HG03175 (cell line): Measurements from ENCODE around the gene ITPRID2.

Source experiments
- ATAC-seq: cut with Tn5 transposase; IDR thresholded peaks from one replicate; pipeline ENCODE4 v1.9.1; 2021; ENCODE audit warnings: mild to moderate bottlenecking, moderate library complexity; ENCODE audit not compliant: unreplicated experiment

Gene ITPRID2

GRCh38 chr2:181879295-181879694 is 12.2 kb upstream of the ITPRID2 start:
- ATAC-seq = no peak

- ATAC-seq = no peak
Observed at GRCh38 chr2:181882246-181883020, 9.1 kb upstream of the ITPRID2 start.

GRCh38 chr2:181884601-181885000 is 6.9 kb upstream of the ITPRID2 start:
- ATAC-seq = no peak

GRCh38 chr2:181885096-181885495 is 6.4 kb upstream of the ITPRID2 start:
- ATAC-seq = no peak

- no peak for ATAC-seq
Observed at GRCh38 chr2:181886192-181886591, 5.3 kb upstream of the ITPRID2 start.

GRCh38 chr2:181887045-181887444 is 4.5 kb upstream of the ITPRID2 start:
- no peak for ATAC-seq

GRCh38 chr2:181889776-181890175 is 1.8 kb upstream of the ITPRID2 start:
- no peak for ATAC-seq

GRCh38 chr2:181890271-181890670 is 1.3 kb upstream of the ITPRID2 start:
- ATAC-seq = no peak

GRCh38 chr2:181891966-181892798 is 652 bp downstream of the ITPRID2 start:
- ATAC-seq = peak; percentile 65

GRCh38 chr2:181892799-181893435 is 1.4 kb downstream of the ITPRID2 start:
- ATAC-seq = no peak

GRCh38 chr2:181894381-181894780 is 2.9 kb downstream of the ITPRID2 start:
- ATAC-seq = no peak

- ATAC-seq = no peak
Observed at GRCh38 chr2:181895818-181896217, 4.3 kb downstream of the ITPRID2 start.

GRCh38 chr2:181896286-181896685 is 4.8 kb downstream of the ITPRID2 start:
- no peak for ATAC-seq

- ATAC-seq = no peak
Observed at GRCh38 chr2:181900007-181900651, 8.6 kb downstream of the ITPRID2 start.

GRCh38 chr2:181902625-181903024 is 11.1 kb downstream of the ITPRID2 start:
- ATAC-seq = no peak

- peak; percentile 41 for ATAC-seq
Observed at GRCh38 chr2:181904022-181904632, 12.6 kb downstream of the ITPRID2 start.

GRCh38 chr2:181907057-181907456 is 15.5 kb downstream of the ITPRID2 start:
- peak; percentile 41 for ATAC-seq

- no peak for ATAC-seq
Observed at GRCh38 chr2:181907635-181908034, 16.1 kb downstream of the ITPRID2 start.

GRCh38 chr2:181910028-181910831 is 18.7 kb downstream of the ITPRID2 start:
- no peak for ATAC-seq

- ATAC-seq = no peak
Observed at GRCh38 chr2:181911830-181912229, 20.3 kb downstream of the ITPRID2 start.
